Activated CD8-positive, alpha-beta memory T cell treated with anti-CD3 and anti-CD28 coated beads for 1 hour (primary cell): ENCODE measurements around the gene PAQR3.

Experiments
- DNase-seq, 2 donors: peaks; one replicate each; pipeline ENCODE4 v3.0.0-alpha.2; 2020; ENCODE audit warnings: low read depth in 1 of 2; ENCODE audit errors: extremely low read depth in 1 of 2

Gene PAQR3, protein sequence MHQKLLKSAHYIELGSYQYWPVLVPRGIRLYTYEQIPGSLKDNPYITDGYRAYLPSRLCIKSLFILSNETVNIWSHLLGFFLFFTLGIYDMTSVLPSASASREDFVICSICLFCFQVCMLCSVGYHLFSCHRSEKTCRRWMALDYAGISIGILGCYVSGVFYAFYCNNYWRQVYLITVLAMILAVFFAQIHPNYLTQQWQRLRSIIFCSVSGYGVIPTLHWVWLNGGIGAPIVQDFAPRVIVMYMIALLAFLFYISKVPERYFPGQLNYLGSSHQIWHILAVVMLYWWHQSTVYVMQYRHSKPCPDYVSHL

GRCh38 chr4:78938868-78939666 lies at the start of gene PAQR3:
Gene PAQR3 (minus strand): TSS chr4:78939438. CDS start chr4:78939224, 214 bp downstream.
- DNase-seq, result peak; percentile 49 to 80

DNA sequence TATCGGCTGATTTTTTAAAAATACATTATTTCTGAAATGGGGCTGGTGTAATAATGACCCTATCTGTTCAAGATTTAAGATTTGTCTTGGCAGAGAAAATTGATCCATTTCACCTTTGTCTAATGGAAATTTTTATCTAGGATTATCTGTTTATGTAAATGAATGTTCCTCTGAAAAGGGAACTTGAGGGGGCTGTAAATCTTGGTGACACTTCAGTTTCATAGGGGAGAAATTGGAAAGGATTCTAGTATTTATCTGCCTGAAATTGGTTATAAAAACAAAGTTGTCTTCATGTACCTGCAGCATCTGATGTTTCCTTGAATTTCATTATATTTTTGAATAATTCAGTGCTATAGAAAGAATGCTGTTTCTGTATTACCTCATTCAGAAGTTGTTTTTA lies 48.4 kb upstream of the PAQR3 start:
- DNase-seq, result no peak

DNA sequence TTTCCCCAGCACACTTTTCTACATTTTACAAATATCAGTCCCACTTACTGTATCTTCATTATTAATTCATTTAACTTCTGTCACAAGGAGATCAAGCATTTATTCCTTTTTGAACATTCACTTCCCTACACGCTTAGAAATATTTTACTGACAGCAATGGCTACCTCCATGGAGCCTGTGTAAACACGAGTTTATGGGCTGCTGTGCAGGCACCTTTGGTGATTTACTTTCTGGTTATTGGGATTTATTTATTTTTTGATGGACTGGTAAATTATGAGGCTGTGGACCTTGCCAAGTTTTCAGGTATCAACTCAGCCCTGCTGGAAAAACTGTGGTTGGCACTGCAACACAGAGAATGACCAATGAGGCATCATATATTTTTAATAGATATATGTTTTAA lies 45.4 kb upstream of the PAQR3 start:
- no peak for DNase-seq

DNA sequence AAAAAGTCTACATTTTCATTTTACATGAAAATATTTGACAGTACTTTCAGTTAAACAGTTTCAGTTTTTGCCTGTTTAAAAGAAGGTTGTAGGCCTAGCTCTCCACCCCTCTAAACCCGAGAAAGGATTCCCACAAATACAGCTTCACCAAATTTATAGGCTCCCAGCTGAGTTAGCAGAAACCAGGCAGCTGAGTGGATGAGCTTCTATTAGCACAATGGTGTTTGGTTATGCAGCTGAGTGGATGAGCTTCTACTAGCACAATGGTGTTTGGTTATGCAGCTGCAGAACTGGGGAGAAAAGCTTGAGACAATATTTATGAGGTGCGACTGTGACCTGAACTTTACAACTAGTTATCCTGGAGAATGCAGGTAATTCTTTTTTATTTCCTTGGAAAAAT lies 36.6 kb upstream of the PAQR3 start:
- no peak for DNase-seq

- no peak for DNase-seq
Measured at GRCh38 chr4:78971776-78972175, 32.5 kb upstream of the PAQR3 start.

DNA sequence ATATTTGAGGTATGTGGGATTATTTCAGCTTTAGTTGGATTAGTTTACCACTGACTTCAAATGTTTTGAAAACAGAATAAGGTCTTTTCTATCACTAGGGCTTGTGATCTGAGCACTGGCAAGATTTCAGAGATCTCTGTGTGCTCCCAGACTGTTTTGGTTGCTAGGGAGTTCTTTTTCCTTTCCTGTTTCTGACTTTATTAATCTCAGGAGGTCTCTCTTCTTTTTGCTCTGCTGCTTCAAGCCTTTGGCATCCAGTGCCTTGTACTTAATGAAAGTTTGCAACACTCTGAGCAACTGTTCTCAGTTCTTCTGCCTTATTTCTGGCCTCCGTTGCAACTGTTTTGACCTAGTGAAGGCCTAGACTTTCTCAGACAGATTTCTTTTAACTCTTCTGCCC lies 32.1 kb upstream of the PAQR3 start:
- DNase-seq, result no peak

- no peak for DNase-seq
Measured at GRCh38 chr4:78962597-78963115, 23.4 kb upstream of the PAQR3 start.

GRCh38 chr4:78960926-78961325 lies 21.7 kb upstream of the PAQR3 start:
- no peak for DNase-seq

DNA sequence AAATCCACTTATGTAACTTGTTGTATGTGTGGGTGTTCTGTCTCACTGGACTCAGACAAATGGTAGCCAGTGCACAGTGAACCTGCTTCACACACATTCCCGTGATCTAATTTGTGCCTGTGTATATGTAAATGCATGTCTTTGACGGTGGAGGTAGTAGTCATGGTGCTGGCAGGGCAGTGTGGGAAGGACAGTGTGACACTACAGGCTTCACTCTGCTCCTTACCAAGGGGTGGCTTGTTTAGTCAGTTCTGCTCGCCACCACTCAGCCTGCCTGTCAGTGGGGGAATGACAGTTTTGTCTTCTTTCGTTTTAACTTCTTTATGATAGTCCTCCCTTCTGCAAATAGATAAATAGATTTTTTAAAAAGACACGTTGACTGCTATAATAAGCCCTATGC lies 17.7 kb upstream of the PAQR3 start:
- DNase-seq, result no peak

- DNase-seq, result no peak
Measured at GRCh38 chr4:78953769-78954666, 14.8 kb upstream of the PAQR3 start.

GRCh38 chr4:78953231-78953630 lies 14.0 kb upstream of the PAQR3 start:
- DNase-seq, result no peak

DNA sequence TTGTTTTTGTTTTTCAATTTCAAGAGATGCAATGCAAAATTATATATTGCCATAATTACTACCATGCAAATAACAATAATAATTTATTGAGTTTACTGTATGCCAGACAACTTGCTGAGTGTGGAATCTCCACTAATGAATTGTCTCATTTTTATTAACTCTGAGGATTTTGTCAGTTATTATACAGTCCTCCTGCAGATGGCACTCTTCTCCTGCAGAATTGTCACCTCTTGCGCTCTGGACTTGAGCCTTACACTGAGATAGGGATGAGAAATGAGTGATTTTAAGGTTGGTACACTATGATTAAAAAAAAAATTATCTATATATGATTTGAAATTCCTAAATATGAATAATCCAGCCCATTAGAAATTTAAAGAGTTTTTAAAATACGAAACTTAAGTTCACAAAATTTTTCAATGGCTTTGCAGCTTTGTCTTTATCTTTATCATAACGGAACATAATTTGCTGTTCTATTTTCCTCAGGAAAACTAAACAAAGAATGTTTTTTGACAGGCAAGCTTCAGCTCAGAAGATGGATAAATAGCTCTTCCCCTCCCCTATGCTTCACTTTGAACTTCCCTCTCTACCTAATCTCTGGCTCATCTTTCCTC lies 12.7 kb upstream of the PAQR3 start:
- DNase-seq, result no peak

DNA sequence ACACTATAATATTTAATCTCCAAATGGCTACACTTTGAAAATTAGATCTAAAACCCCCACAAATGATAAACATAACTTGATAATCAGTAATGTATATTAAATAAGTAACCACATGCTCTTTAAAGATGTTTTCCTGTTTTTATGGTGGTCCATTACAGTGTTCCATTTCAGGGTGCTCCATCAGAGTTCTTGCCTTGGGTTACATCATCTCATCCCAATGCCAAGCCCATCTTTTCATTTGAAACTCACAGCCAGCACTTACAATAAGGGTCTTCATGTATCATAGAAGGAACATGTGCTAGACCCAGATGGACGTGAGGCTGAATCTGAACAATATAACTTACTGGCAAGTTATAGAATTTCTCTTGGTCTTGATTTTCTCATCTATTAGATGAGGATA lies 10.5 kb upstream of the PAQR3 start:
- no peak for DNase-seq

GRCh38 chr4:78945651-78946179 lies 6.5 kb upstream of the PAQR3 start:
- no peak for DNase-seq

GRCh38 chr4:78944381-78944780 lies 5.1 kb upstream of the PAQR3 start:
- DNase-seq, result no peak

- no peak for DNase-seq
Measured at GRCh38 chr4:78940752-78941151, 1.5 kb upstream of the PAQR3 start.

GRCh38 chr4:78939667-78940008 lies 400 bp upstream of the PAQR3 start:
- no peak for DNase-seq

GRCh38 chr4:78938474-78938867 lies 767 bp downstream of the PAQR3 start:
- DNase-seq, result no peak

DNA sequence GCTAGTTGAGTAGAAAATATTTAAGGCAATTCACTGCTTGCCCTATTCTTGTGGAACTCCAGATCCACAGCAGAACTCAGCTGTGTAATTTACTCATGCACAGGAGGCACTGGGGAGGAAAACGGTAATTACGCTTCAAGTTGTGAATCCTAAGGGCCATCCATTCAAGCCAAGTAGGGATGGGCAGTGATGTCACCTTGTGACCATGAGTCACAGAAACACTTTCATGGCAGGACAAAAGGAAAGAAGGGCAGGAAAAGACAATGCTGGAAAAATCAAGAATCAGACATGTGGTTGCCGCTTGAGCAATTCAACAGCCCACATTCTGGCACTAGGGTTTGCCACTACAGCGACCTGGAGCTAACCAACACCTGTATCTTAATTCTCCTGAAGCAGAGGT lies 1.4 kb downstream of the PAQR3 start:
- DNase-seq, result no peak

- DNase-seq, result no peak
Measured at GRCh38 chr4:78936989-78937388, 2.2 kb downstream of the PAQR3 start.
